ENCODE measurements around the gene DPF3.

The DPF3 gene

GRCh38 chr14:72621387-72622065 is 272.4 kb downstream of the DPF3 start:
- Histone ChIP-seq H3K9ac (ENCODE audit: low read depth, low read length) (no peak overlapping the region), H3K27me3 (ENCODE audit: insufficient read depth, low read length) (peaks cover 4% of the 10 kb centered on the region; the same call in 1 of the 2 replicates), H3K9me3 (ENCODE audit: insufficient read depth, low read depth, low read length) (no peaks in the 10 kb centered on the region)

GRCh38 chr14:72619881-72620280 is 274.0 kb downstream of the DPF3 start:
- peaks cover 4% of the 10 kb centered on the region; the same call in 1 of the 2 replicates for H3K27me3 ChIP-seq (ENCODE audit: insufficient read depth, low read length)
- H3K4me1 ChIP-seq (ENCODE audit: insufficient read depth, low read length), result peaks cover 13% of the 10 kb centered on the region
- no peak overlapping the region for H3K9ac ChIP-seq (ENCODE audit: low read depth, low read length)
- no peak overlapping the region for H3K4me3 ChIP-seq (ENCODE audit: low read length)
- H3K36me3 ChIP-seq (ENCODE audit: insufficient read depth, low read depth, low read length), result no peaks in the 10 kb centered on the region
- H3K9me3 ChIP-seq (ENCODE audit: insufficient read depth, low read depth, low read length), result no peaks in the 10 kb centered on the region
- no peak overlapping the region for H3K27ac ChIP-seq (ENCODE audit: low read length)

More at GRCh38 chr14:72621387-72622065, 272.4 kb downstream of the DPF3 start:
- Histone ChIP-seq H3K4me3 (ENCODE audit: low read length) (peak overlapping the region; percentile 17; the same call in 1 of the 2 replicates), H3K36me3 (ENCODE audit: insufficient read depth, low read depth, low read length) (no peaks in the 10 kb centered on the region), H3K27ac (ENCODE audit: low read length) (no peak overlapping the region), H3K4me1 (ENCODE audit: insufficient read depth, low read length) (peaks cover 13% of the 10 kb centered on the region; the same call in 1 of the 2 replicates)

GRCh38 chr14:72619111-72619571 is 274.8 kb downstream of the DPF3 start:
- Histone ChIP-seq H3K27ac (ENCODE audit: low read length) (no peak overlapping the region), H3K27me3 (ENCODE audit: insufficient read depth, low read length) (peaks cover 4% of the 10 kb centered on the region; the same call in 1 of the 2 replicates), H3K4me3 (ENCODE audit: low read length) (no peak overlapping the region), H3K36me3 (ENCODE audit: insufficient read depth, low read depth, low read length) (no peaks in the 10 kb centered on the region), H3K4me1 (ENCODE audit: insufficient read depth, low read length) (peaks cover 13% of the 10 kb centered on the region), H3K9ac (ENCODE audit: low read depth, low read length) (no peak overlapping the region), H3K9me3 (ENCODE audit: insufficient read depth, low read depth, low read length) (no peaks in the 10 kb centered on the region)

- no peaks in the 10 kb centered on the region for H3K36me3 ChIP-seq (ENCODE audit: insufficient read depth, low read depth, low read length)
- peaks cover 4% of the 10 kb centered on the region; the same call in 1 of the 2 replicates for H3K27me3 ChIP-seq (ENCODE audit: insufficient read depth, low read length)
- H3K9ac ChIP-seq (ENCODE audit: low read depth, low read length), result no peak overlapping the region
- no peak overlapping the region for H3K4me3 ChIP-seq (ENCODE audit: low read length)
- no peaks in the 10 kb centered on the region for H3K9me3 ChIP-seq (ENCODE audit: insufficient read depth, low read depth, low read length)
- peaks cover 13% of the 10 kb centered on the region for H3K4me1 ChIP-seq (ENCODE audit: insufficient read depth, low read length)
- no peak overlapping the region for H3K27ac ChIP-seq (ENCODE audit: low read length)
Observed at GRCh38 chr14:72618424-72618823, 275.5 kb downstream of the DPF3 start.

GRCh38 chr14:72617391-72618031 is 276.4 kb downstream of the DPF3 start:
- no peaks in the 10 kb centered on the region for H3K9me3 ChIP-seq (ENCODE audit: insufficient read depth, low read depth, low read length)
- no peak overlapping the region for H3K4me3 ChIP-seq (ENCODE audit: low read length)
- H3K36me3 ChIP-seq (ENCODE audit: insufficient read depth, low read depth, low read length), result no peaks in the 10 kb centered on the region
- H3K27me3 ChIP-seq (ENCODE audit: insufficient read depth, low read length), result peaks cover 4% of the 10 kb centered on the region; the same call in 1 of the 2 replicates
- peaks cover 13% of the 10 kb centered on the region for H3K4me1 ChIP-seq (ENCODE audit: insufficient read depth, low read length)
- H3K9ac ChIP-seq (ENCODE audit: low read depth, low read length), result no peak overlapping the region
- no peak overlapping the region for H3K27ac ChIP-seq (ENCODE audit: low read length)

GRCh38 chr14:72616811-72617210 is 277.1 kb downstream of the DPF3 start:
- H3K27ac ChIP-seq (ENCODE audit: low read length), result no peak overlapping the region
- H3K9ac ChIP-seq (ENCODE audit: low read depth, low read length), result no peak overlapping the region
- H3K27me3 ChIP-seq (ENCODE audit: insufficient read depth, low read length), result peaks cover 4% of the 10 kb centered on the region; the same call in 1 of the 2 replicates
- H3K36me3 ChIP-seq (ENCODE audit: insufficient read depth, low read depth, low read length), result no peaks in the 10 kb centered on the region
- H3K4me1 ChIP-seq (ENCODE audit: insufficient read depth, low read length), result peaks cover 9% of the 10 kb centered on the region
- no peak overlapping the region for H3K4me3 ChIP-seq (ENCODE audit: low read length)
- no peaks in the 10 kb centered on the region for H3K9me3 ChIP-seq (ENCODE audit: insufficient read depth, low read depth, low read length)

- Histone ChIP-seq H3K9ac (ENCODE audit: low read depth, low read length) (no peak overlapping the region), H3K36me3 (ENCODE audit: insufficient read depth, low read depth, low read length) (no peaks in the 10 kb centered on the region), H3K27me3 (ENCODE audit: insufficient read depth, low read length) (peaks cover 4% of the 10 kb centered on the region; the same call in 1 of the 2 replicates), H3K9me3 (ENCODE audit: insufficient read depth, low read depth, low read length) (no peaks in the 10 kb centered on the region), H3K27ac (ENCODE audit: low read length) (no peak overlapping the region), H3K4me1 (ENCODE audit: insufficient read depth, low read length) (peaks cover 4% of the 10 kb centered on the region), H3K4me3 (ENCODE audit: low read length) (no peak overlapping the region)
Observed at GRCh38 chr14:72616294-72616693, 277.6 kb downstream of the DPF3 start.

- H3K4me3 ChIP-seq (ENCODE audit: low read length), result no peak overlapping the region
Observed at GRCh38 chr14:72615451-72616121, 278.3 kb downstream of the DPF3 start.

GRCh38 chr14:72614891-72615415 is 278.9 kb downstream of the DPF3 start:
- H3K36me3 ChIP-seq (ENCODE audit: insufficient read depth, low read depth, low read length), result no peaks in the 10 kb centered on the region
- H3K9me3 ChIP-seq (ENCODE audit: insufficient read depth, low read depth, low read length), result no peaks in the 10 kb centered on the region
- no peaks in the 10 kb centered on the region for H3K27me3 ChIP-seq (ENCODE audit: insufficient read depth, low read length)
- H3K27ac ChIP-seq (ENCODE audit: low read length), result no peak overlapping the region
- H3K4me1 ChIP-seq (ENCODE audit: insufficient read depth, low read length), result no peaks in the 10 kb centered on the region; the same call in none of the 2 replicates
- H3K4me3 ChIP-seq (ENCODE audit: low read length), result no peak overlapping the region
- H3K9ac ChIP-seq (ENCODE audit: low read depth, low read length), result no peak overlapping the region

More at GRCh38 chr14:72615451-72616121, 278.3 kb downstream of the DPF3 start:
- Histone ChIP-seq H3K9ac (ENCODE audit: low read depth, low read length) (no peak overlapping the region), H3K36me3 (ENCODE audit: insufficient read depth, low read depth, low read length) (no peaks in the 10 kb centered on the region), H3K27ac (ENCODE audit: low read length) (no peak overlapping the region), H3K27me3 (ENCODE audit: insufficient read depth, low read length) (peaks cover 3% of the 10 kb centered on the region; the same call in 1 of the 2 replicates), H3K9me3 (ENCODE audit: insufficient read depth, low read depth, low read length) (no peaks in the 10 kb centered on the region), H3K4me1 (ENCODE audit: insufficient read depth, low read length) (no peaks in the 10 kb centered on the region; the same call in none of the 2 replicates)

- no peaks in the 10 kb centered on the region for H3K36me3 ChIP-seq (ENCODE audit: insufficient read depth, low read depth, low read length)
- H3K9me3 ChIP-seq (ENCODE audit: insufficient read depth, low read depth, low read length), result no peaks in the 10 kb centered on the region
- no peaks in the 10 kb centered on the region for H3K27me3 ChIP-seq (ENCODE audit: insufficient read depth, low read length)
- no peak overlapping the region for H3K4me3 ChIP-seq (ENCODE audit: low read length)
- H3K9ac ChIP-seq (ENCODE audit: low read depth, low read length), result no peak overlapping the region
- no peak overlapping the region for H3K27ac ChIP-seq (ENCODE audit: low read length)
- no peaks in the 10 kb centered on the region; the same call in none of the 2 replicates for H3K4me1 ChIP-seq (ENCODE audit: insufficient read depth, low read length)
Observed at GRCh38 chr14:72614365-72614764, 279.5 kb downstream of the DPF3 start.

GRCh38 chr14:72613975-72614319 is 280.0 kb downstream of the DPF3 start:
- Histone ChIP-seq H3K4me3 (ENCODE audit: low read length) (no peak overlapping the region), H3K9ac (ENCODE audit: low read depth, low read length) (no peak overlapping the region), H3K36me3 (ENCODE audit: insufficient read depth, low read depth, low read length) (no peaks in the 10 kb centered on the region), H3K4me1 (ENCODE audit: insufficient read depth, low read length) (no peaks in the 10 kb centered on the region; the same call in none of the 2 replicates), H3K9me3 (ENCODE audit: insufficient read depth, low read depth, low read length) (no peaks in the 10 kb centered on the region), H3K27ac (ENCODE audit: low read length) (no peak overlapping the region), H3K27me3 (ENCODE audit: insufficient read depth, low read length) (no peaks in the 10 kb centered on the region)

Data from iPS-20b (cell line).